Activated naive CD4-positive, alpha-beta T cell treated with anti-CD3 and anti-CD28 coated beads for 36 hours (primary cell): Measurements from ENCODE around the gene GALNT12. TPM values are rescaled to one million over a fixed set of nuclear protein-coding genes. Genes with fewer than 3 reads are reported as not detected.

ENCODE experiments used
- CTCF ChIA-PET: fragments of 350-600 bp; sonication (Branson Sonifier 250); formaldehyde crosslinking; loops from one replicate; lab custom pipeline; 2021; ENCODE audit warnings: antibody characterized with exemption; lab: Charles Lee
- DNase-seq: peaks from one replicate; pipeline ENCODE4 v3.0.0-alpha.2; 2020
- H3K27ac Mint-ChIP-seq: one replicate; pipeline ENCODE4 v1.8.0; 2021; ENCODE audit warnings: mild to moderate bottlenecking, mixed read lengths
- H3K27me3 Mint-ChIP-seq: one replicate; pipeline ENCODE4 v1.8.0; 2021; ENCODE audit warnings: low read depth, mixed read lengths
- H3K36me3 Mint-ChIP-seq: one replicate; pipeline ENCODE4 v1.8.0; 2021; ENCODE audit warnings: low read depth, mixed read lengths
- H3K4me1 Mint-ChIP-seq: one replicate; pipeline ENCODE4 v1.8.0; 2021; ENCODE audit warnings: low read depth, mixed read lengths
- H3K4me3 Mint-ChIP-seq: one replicate; pipeline ENCODE4 v1.8.0; 2021; ENCODE audit warnings: mild to moderate bottlenecking, moderate library complexity, mixed read lengths
- H3K9me3 Mint-ChIP-seq: one replicate; pipeline ENCODE4 v1.8.0; 2021; ENCODE audit warnings: mixed read lengths
- intact Hi-C: fragments of 100-400 bp; cut with micrococcal nuclease; formaldehyde crosslinking; loops from one replicate; pipeline ENCODE4 v1.15.1; 2023
- total RNA-seq, 2 experiments: library from RNA; stranded (reverse); gene quantifications; one replicate each; pipeline ENCODE4 v1.2.3, GENCODE V29; 2021

GALNT12 gene
- total RNA-seq, 2 experiments from 2014 or later = 12.9 to 13.5 TPM

- CTCF ChIA-PET = interaction anchor here (1.3 to 5.5 kb wide), 3 partner anchors 11 to 481 kb away, joined by 3 to 31 read pairs (median 4); partner anchors contain the start of gene GALNT12
- Mint-ChIP-seq H3K4me3 (peak overlapping the region; percentile 74), H3K36me3 (peaks cover 7% of the 10 kb centered on the region), H3K4me1 (peaks cover 33% of the 10 kb centered on the region), H3K27ac (peak overlapping the region; percentile 4), H3K27me3 (no peaks in the 10 kb centered on the region), H3K9me3 (peaks cover 11% of the 10 kb centered on the region)
- DNase-seq = peak; percentile 23
- intact Hi-C loops = loop anchor here (1.0 to 10.0 kb wide), 5 partner anchors 10 to 1141 kb away; partner anchors contain the start of gene TBC1D2
Measured at GRCh38 chr9:98795970-98796363, 11.5 kb upstream of the GALNT12 start.

GRCh38 chr9:98796364-98797101 lies 10.9 kb upstream of the GALNT12 start, which contains the start of gene ANKS6:
Gene ANKS6 (minus strand): TSS chr9:98796555. CDS start chr9:98796491, 64 bp downstream.
- H3K4me1 Mint-ChIP-seq = peaks cover 30% of the 10 kb centered on the region
- intact Hi-C loops = loop anchor here (1.0 to 10.0 kb wide), 5 partner anchors 10 to 1142 kb away; partner anchors contain the start of gene TBC1D2
- peak within 1 kb of the TSS; percentile 77 for H3K4me3 Mint-ChIP-seq
- H3K27me3 Mint-ChIP-seq = no peaks in the 10 kb centered on the region
- H3K9me3 Mint-ChIP-seq = peaks cover 11% of the 10 kb centered on the region
- H3K27ac Mint-ChIP-seq = peak within 1 kb of the TSS; percentile 56
- peak; percentile 81 for DNase-seq
- CTCF ChIA-PET = interaction anchor here (5.5 kb wide), 1 partner anchor 11 kb away, joined by 31 read pairs; the partner anchor contains the start of gene GALNT12
- peaks cover 6% of the 10 kb centered on the region for H3K36me3 Mint-ChIP-seq

- no peak overlapping the region for H3K27ac Mint-ChIP-seq
- H3K27me3 Mint-ChIP-seq = no peaks in the 10 kb centered on the region
- H3K4me3 Mint-ChIP-seq = peak overlapping the region; percentile 77
- DNase-seq = no peak
- intact Hi-C loops = loop anchor here (5.0 to 10.0 kb wide), 4 partner anchors 317 to 1143 kb away; partner anchors contain the start of gene TBC1D2
- CTCF ChIA-PET = interaction anchor here (1.2 to 5.5 kb wide), 2 partner anchors 10 to 114 kb away, joined by 4 to 31 read pairs; partner anchors contain the start of gene GALNT12
- H3K4me1 Mint-ChIP-seq = peaks cover 22% of the 10 kb centered on the region
- peaks cover 11% of the 10 kb centered on the region for H3K9me3 Mint-ChIP-seq
- H3K36me3 Mint-ChIP-seq = peaks cover 2% of the 10 kb centered on the region
Measured at GRCh38 chr9:98797491-98797890, 10.0 kb upstream of the GALNT12 start.

- H3K4me3 Mint-ChIP-seq = no peak overlapping the region
- peaks cover 21% of the 10 kb centered on the region for H3K4me1 Mint-ChIP-seq
- peaks cover 2% of the 10 kb centered on the region for H3K36me3 Mint-ChIP-seq
- no peak for DNase-seq
- no peak overlapping the region for H3K27ac Mint-ChIP-seq
- intact Hi-C loops = loop anchor here (5.0 to 10.0 kb wide), 4 partner anchors 317 to 1143 kb away; partner anchors contain the start of gene TBC1D2
- CTCF ChIA-PET = interaction anchor here (1.2 to 5.5 kb wide), 2 partner anchors 9 to 113 kb away, joined by 4 to 31 read pairs; partner anchors contain the start of gene GALNT12
- H3K9me3 Mint-ChIP-seq = peaks cover 11% of the 10 kb centered on the region
- H3K27me3 Mint-ChIP-seq = no peaks in the 10 kb centered on the region
Measured at GRCh38 chr9:98798254-98798653, 9.2 kb upstream of the GALNT12 start.

- CTCF ChIA-PET = interaction anchor here (0.6 to 1.4 kb wide), 4 partner anchors 10 to 188 kb away, joined by 3 to 5 read pairs (median 3); no protein-coding TSS in a partner anchor
- H3K4me1 Mint-ChIP-seq = peaks cover 6% of the 10 kb centered on the region
- intact Hi-C loops = no loop called here
Measured at GRCh38 chr9:98801561-98801960, 5.9 kb upstream of the GALNT12 start.

GRCh38 chr9:98801969-98802371 lies 5.5 kb upstream of the GALNT12 start:
- H3K4me1 Mint-ChIP-seq = peaks cover 9% of the 10 kb centered on the region
- no peaks in the 10 kb centered on the region for H3K27me3 Mint-ChIP-seq
- H3K36me3 Mint-ChIP-seq = peaks cover 2% of the 10 kb centered on the region
- DNase-seq = no peak
- H3K27ac Mint-ChIP-seq = no peak overlapping the region
- intact Hi-C loops = no loop called here
- CTCF ChIA-PET = interaction anchor here (1.0 to 1.4 kb wide), 2 partner anchors 10 to 46 kb away, joined by 3 to 5 read pairs; no protein-coding TSS in a partner anchor
- no peak overlapping the region for H3K4me3 Mint-ChIP-seq
- H3K9me3 Mint-ChIP-seq = peaks cover 11% of the 10 kb centered on the region

More at GRCh38 chr9:98801561-98801960, 5.9 kb upstream of the GALNT12 start:
- no peak overlapping the region for H3K4me3 Mint-ChIP-seq
- DNase-seq = no peak
- peaks cover 2% of the 10 kb centered on the region for H3K36me3 Mint-ChIP-seq
- no peaks in the 10 kb centered on the region for H3K27me3 Mint-ChIP-seq
- H3K9me3 Mint-ChIP-seq = peaks cover 11% of the 10 kb centered on the region
- H3K27ac Mint-ChIP-seq = no peak overlapping the region

GRCh38 chr9:98804083-98804482 lies 3.4 kb upstream of the GALNT12 start:
- Mint-ChIP-seq H3K9me3 (peaks cover under 1% of the 10 kb centered on the region), H3K36me3 (no peaks in the 10 kb centered on the region), H3K4me3 (no peak overlapping the region), H3K27me3 (no peaks in the 10 kb centered on the region), H3K27ac (no peak overlapping the region), H3K4me1 (peaks cover 16% of the 10 kb centered on the region)
- intact Hi-C loops = no loop called here
- DNase-seq = no peak
- CTCF ChIA-PET = no interaction called here

- H3K9me3 Mint-ChIP-seq = no peaks in the 10 kb centered on the region
- intact Hi-C loops = loop anchor here (1.0 to 5.0 kb wide), 5 partner anchors 9 to 417 kb away; partner anchors contain the start of genes ALG2, ANKS6 and SEC61B
- CTCF ChIA-PET = interaction anchor here (0.7 to 3.3 kb wide), 9 partner anchors 9 to 335 kb away, joined by 3 to 31 read pairs (median 4); partner anchors contain the start of gene ANKS6
- H3K27ac Mint-ChIP-seq = no peak overlapping the region
- H3K36me3 Mint-ChIP-seq = no peaks in the 10 kb centered on the region
- no peak for DNase-seq
- H3K27me3 Mint-ChIP-seq = no peaks in the 10 kb centered on the region
- peaks cover 27% of the 10 kb centered on the region for H3K4me1 Mint-ChIP-seq
- no peak overlapping the region for H3K4me3 Mint-ChIP-seq
Measured at GRCh38 chr9:98805506-98806272, 1.8 kb upstream of the GALNT12 start.

- H3K36me3 Mint-ChIP-seq = peaks cover 2% of the 10 kb centered on the region
- H3K9me3 Mint-ChIP-seq = no peaks in the 10 kb centered on the region
- peak overlapping the region; percentile 76 for H3K4me3 Mint-ChIP-seq
- no peak overlapping the region for H3K27ac Mint-ChIP-seq
- intact Hi-C loops = loop anchor here (1.0 to 5.0 kb wide), 5 partner anchors 10 to 416 kb away; partner anchors contain the start of genes ALG2, ANKS6 and SEC61B
- DNase-seq = no peak
- H3K27me3 Mint-ChIP-seq = no peaks in the 10 kb centered on the region
- CTCF ChIA-PET = interaction anchor here (0.7 to 3.3 kb wide), 12 partner anchors 10 to 335 kb away, joined by 3 to 31 read pairs (median 4); partner anchors contain the start of gene ANKS6
- H3K4me1 Mint-ChIP-seq = peaks cover 35% of the 10 kb centered on the region
Measured at GRCh38 chr9:98806394-98807035, 955 bp upstream of the GALNT12 start.

- H3K4me3 Mint-ChIP-seq = peak overlapping the region; percentile 82
- DNase-seq = peak; percentile 45
- peaks cover 43% of the 10 kb centered on the region for H3K4me1 Mint-ChIP-seq
- no peak overlapping the region for H3K27ac Mint-ChIP-seq
- no peaks in the 10 kb centered on the region for H3K27me3 Mint-ChIP-seq
- no peaks in the 10 kb centered on the region for H3K9me3 Mint-ChIP-seq
- CTCF ChIA-PET = interaction anchor here (0.6 to 3.3 kb wide), 7 partner anchors 11 to 206 kb away, joined by 3 to 31 read pairs (median 4); partner anchors contain the start of gene ANKS6
- peaks cover 4% of the 10 kb centered on the region for H3K36me3 Mint-ChIP-seq
- intact Hi-C loops = loop anchor here (5.0 kb wide), 2 partner anchors 329 to 414 kb away; partner anchors contain the start of genes ALG2 and SEC61B
Measured at GRCh38 chr9:98807814-98808195, 335 bp downstream of the GALNT12 start.

- DNase-seq = no peak
- no peaks in the 10 kb centered on the region for H3K27me3 Mint-ChIP-seq
- CTCF ChIA-PET = interaction anchor here (1.0 to 3.3 kb wide), 6 partner anchors 11 to 205 kb away, joined by 3 to 31 read pairs (median 4); partner anchors contain the start of gene ANKS6
- H3K27ac Mint-ChIP-seq = no peak overlapping the region
- H3K4me3 Mint-ChIP-seq = peak overlapping the region; percentile 82
- H3K4me1 Mint-ChIP-seq = peaks cover 43% of the 10 kb centered on the region
- H3K9me3 Mint-ChIP-seq = no peaks in the 10 kb centered on the region
- H3K36me3 Mint-ChIP-seq = peaks cover 4% of the 10 kb centered on the region
- intact Hi-C loops = loop anchor here (5.0 kb wide), 2 partner anchors 329 to 414 kb away; partner anchors contain the start of genes ALG2 and SEC61B
Measured at GRCh38 chr9:98808411-98808815, 943 bp downstream of the GALNT12 start.
